ENCODE measurements around the gene NHLH1.

DNA sequence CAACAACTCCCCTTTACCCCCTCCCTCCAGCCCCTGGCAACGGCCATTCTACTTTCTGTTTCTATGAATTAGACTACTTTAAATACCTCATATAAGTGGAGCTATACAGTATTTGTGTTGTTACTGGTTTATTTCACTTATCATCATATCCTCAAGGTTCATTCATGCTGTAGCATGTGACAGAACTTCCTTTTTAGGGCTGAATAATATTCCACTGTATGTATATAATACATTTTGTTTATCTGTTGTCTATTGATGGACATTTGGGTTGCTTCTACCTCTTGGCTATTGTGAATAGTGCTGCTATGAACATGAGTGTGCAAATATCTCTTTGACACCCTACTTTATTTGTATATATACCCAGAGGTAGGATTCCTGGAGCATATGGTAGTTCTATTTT is 2.2 kb downstream of the NHLH1 start:
- TF ChIP-seq, protein P1, sequence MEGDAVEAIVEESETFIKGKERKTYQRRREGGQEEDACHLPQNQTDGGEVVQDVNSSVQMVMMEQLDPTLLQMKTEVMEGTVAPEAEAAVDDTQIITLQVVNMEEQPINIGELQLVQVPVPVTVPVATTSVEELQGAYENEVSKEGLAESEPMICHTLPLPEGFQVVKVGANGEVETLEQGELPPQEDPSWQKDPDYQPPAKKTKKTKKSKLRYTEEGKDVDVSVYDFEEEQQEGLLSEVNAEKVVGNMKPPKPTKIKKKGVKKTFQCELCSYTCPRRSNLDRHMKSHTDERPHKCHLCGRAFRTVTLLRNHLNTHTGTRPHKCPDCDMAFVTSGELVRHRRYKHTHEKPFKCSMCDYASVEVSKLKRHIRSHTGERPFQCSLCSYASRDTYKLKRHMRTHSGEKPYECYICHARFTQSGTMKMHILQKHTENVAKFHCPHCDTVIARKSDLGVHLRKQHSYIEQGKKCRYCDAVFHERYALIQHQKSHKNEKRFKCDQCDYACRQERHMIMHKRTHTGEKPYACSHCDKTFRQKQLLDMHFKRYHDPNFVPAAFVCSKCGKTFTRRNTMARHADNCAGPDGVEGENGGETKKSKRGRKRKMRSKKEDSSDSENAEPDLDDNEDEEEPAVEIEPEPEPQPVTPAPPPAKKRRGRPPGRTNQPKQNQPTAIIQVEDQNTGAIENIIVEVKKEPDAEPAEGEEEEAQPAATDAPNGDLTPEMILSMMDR (IDR thresholded peaks at IDR 0.05), result no peak
- no peak for TF ChIP-seq POLR2A (IDR thresholded peaks at IDR 0.05)
